IMR-90 (cell line): ENCODE data around the gene CPLX4. TPM values are rescaled to one million over a fixed set of nuclear protein-coding genes. Genes with fewer than 3 reads are reported as not detected.
A peak's percentile ranks its signal among the peaks of the same experiment; 100 is the strongest.

Experiments
- ATAC-seq: fragments of 200-7000 bp; cut with Tn5 transposase; 2 replicates; pipeline ENCODE4 v1.9.1; 2020; ENCODE audit warnings: low read depth, mild to moderate bottlenecking, moderate library complexity
- BruUV-seq: library from RNA; stranded (reverse); fragments of 400-500 nt; replicated peaks from 2 replicates; lab custom pipeline; 2021; lab: Mats Ljungman, UMichigan
- CTCF ChIA-PET: fragments of 300-600 bp; formaldehyde crosslinking; extraction: SDS; loops from one replicate; lab custom pipeline; 2021; ENCODE audit warnings: antibody characterized with exemption; lab: Yijun Ruan, JAX
- POLR2A ChIA-PET: fragments of 300-600 bp; sonication (Branson Sonifier 250); formaldehyde crosslinking; loops from one replicate; lab custom pipeline; 2022; ENCODE audit warnings: antibody characterized with exemption; ENCODE audit not compliant: unreplicated experiment; lab: Charles Lee
- DNase-seq: peaks from one replicate; pipeline ENCODE4 v3.0.0; 2013
- H2AFZ ChIP-seq: replicated peaks from 2 replicates; pipeline ENCODE3; 2013; ENCODE audit warnings: low read length, mild to moderate bottlenecking; ENCODE audit not compliant: poor library complexity
- H2AK5ac ChIP-seq: 2 replicates; pipeline ENCODE4 v1.6.1; 2013; ENCODE audit warnings: low read depth, low read length, inconsistent platforms
- H2AK9ac ChIP-seq: replicated peaks from 2 replicates; pipeline ENCODE3; 2013; ENCODE audit warnings: mild to moderate bottlenecking, low read depth, low read length, moderate library complexity; ENCODE audit not compliant: poor library complexity
- H2BK120ac ChIP-seq: 2 replicates; pipeline ENCODE4 v1.6.1; 2013; ENCODE audit warnings: low read depth, low read length, inconsistent platforms
- H2BK15ac ChIP-seq: 3 replicates; pipeline ENCODE4 v1.6.1; 2013; ENCODE audit warnings: low read depth, low read length, inconsistent platforms
- H2BK20ac ChIP-seq: 2 replicates; pipeline ENCODE4 v1.6.1; 2013; ENCODE audit warnings: low read depth, mild to moderate bottlenecking, inconsistent platforms, low read length, moderate library complexity
- H2BK5ac ChIP-seq: 2 replicates; pipeline ENCODE4 v1.6.1; 2013; ENCODE audit warnings: mild to moderate bottlenecking, low read depth, low read length, inconsistent platforms; ENCODE audit not compliant: poor library complexity, severe bottlenecking
- H3K14ac ChIP-seq: replicated peaks from 2 replicates; pipeline ENCODE4 v1.6.1; 2013; ENCODE audit warnings: low read depth, low read length, inconsistent platforms
- H3K18ac ChIP-seq: 2 replicates; pipeline ENCODE4 v1.6.1; 2013; ENCODE audit warnings: low read depth, low read length, control low read depth
- H3K23ac ChIP-seq: 2 replicates; pipeline ENCODE4 v1.6.1; 2013; ENCODE audit warnings: low read depth, low read length, inconsistent platforms
- H3K27ac ChIP-seq: 2 replicates; pipeline ENCODE4 v1.5.1; 2013; ENCODE audit warnings: mild to moderate bottlenecking, control low read depth, low read length; ENCODE audit not compliant: insufficient read depth
- H3K27me3 ChIP-seq: 2 replicates; pipeline ENCODE4 v1.6.1; 2013; ENCODE audit warnings: low read length; ENCODE audit not compliant: control insufficient read depth, insufficient read depth
- H3K36me3 ChIP-seq: 2 replicates; pipeline ENCODE4 v1.6.1; 2013; ENCODE audit warnings: low read length, mixed read lengths; ENCODE audit not compliant: control insufficient read depth, insufficient read depth
- H3K4ac ChIP-seq: 2 replicates; pipeline ENCODE4 v1.6.1; 2013; ENCODE audit warnings: low read depth, low read length, inconsistent platforms
- H3K4me1 ChIP-seq: 2 replicates; pipeline ENCODE4 v1.6.1; 2013; ENCODE audit warnings: low read length, mixed read lengths; ENCODE audit not compliant: control insufficient read depth, insufficient read depth
- H3K4me2 ChIP-seq: 2 replicates; pipeline ENCODE4 v1.6.1; 2013; ENCODE audit warnings: low read depth, mild to moderate bottlenecking, control low read depth, low read length, moderate library complexity
- H3K4me3 ChIP-seq: 2 replicates; pipeline ENCODE4 v1.5.1; 2013; ENCODE audit warnings: low read depth, mild to moderate bottlenecking, control low read depth, low read length, moderate library complexity; ENCODE audit not compliant: insufficient read depth
- H3K56ac ChIP-seq: 2 replicates; pipeline ENCODE4 v1.6.1; 2013; ENCODE audit warnings: low read length, inconsistent platforms; ENCODE audit not compliant: insufficient read depth; ENCODE audit errors: extremely low read depth
- H3K79me1 ChIP-seq, 2 experiments: 2 replicates each; pipeline ENCODE4 v1.6.1; 2013; ENCODE audit warnings: low read length in 2 of 2, inconsistent platforms in 1 of 2, low read depth in 1 of 2
- H3K9ac ChIP-seq: 2 replicates; pipeline ENCODE4 v1.6.1; 2013; ENCODE audit warnings: low read depth, low read length, control low read depth
- H3K9me1 ChIP-seq: 2 replicates; pipeline ENCODE4 v1.6.1; 2013; ENCODE audit warnings: low read length, inconsistent platforms; ENCODE audit not compliant: insufficient read depth
- H3K9me3 ChIP-seq: 2 replicates; pipeline ENCODE4 v1.6.1; 2013; ENCODE audit warnings: low read length; ENCODE audit not compliant: control insufficient read depth, insufficient read depth
- H4K20me1 ChIP-seq: 2 replicates; pipeline ENCODE4 v1.6.1; 2013; ENCODE audit warnings: low read length, inconsistent platforms; ENCODE audit not compliant: insufficient read depth
- H4K5ac ChIP-seq: 2 replicates; pipeline ENCODE4 v1.6.1; 2013; ENCODE audit warnings: mild to moderate bottlenecking, low read depth, low read length, control low read depth
- H4K8ac ChIP-seq, 2 experiments: 2 replicates each; pipeline ENCODE4 v1.6.1; 2013; ENCODE audit warnings: low read depth in 2 of 2, low read length in 2 of 2, control low read depth in 1 of 2, inconsistent platforms in 1 of 2
- H4K91ac ChIP-seq: 2 replicates; pipeline ENCODE4 v1.6.1; 2013; ENCODE audit warnings: low read depth, low read length, inconsistent platforms; ENCODE audit not compliant: insufficient read depth
- BHLHE40 ChIP-seq: fragments of 150-350 bp; IDR thresholded peaks from 2 replicates; pipeline ENCODE4 v1.6.1; 2016; ENCODE audit warnings: mild to moderate bottlenecking, low read depth, low read length
- CTCF ChIP-seq: conservative IDR thresholded peaks from 2 replicates; pipeline ENCODE4 v1.5.1; 2012; ENCODE audit warnings: mild to moderate bottlenecking, low read depth, low read length, improper control_type of control experiment
- ELK1 ChIP-seq: fragments of 150-350 bp; IDR thresholded peaks from 2 replicates; pipeline ENCODE4 v1.6.1; 2016; ENCODE audit warnings: low read depth, mild to moderate bottlenecking, low read length, moderate library complexity, borderline replicate concordance
- RFX5 ChIP-seq: IDR thresholded peaks from 2 replicates; pipeline ENCODE4 v1.8.0; 2012; ENCODE audit warnings: low read depth, mild to moderate bottlenecking, low read length, moderate library complexity
- USF2 ChIP-seq: fragments of 150-350 bp; IDR thresholded peaks from 2 replicates; pipeline ENCODE4 v1.6.1; 2017; ENCODE audit warnings: mild to moderate bottlenecking, antibody characterized with exemption, low read length, low read depth
- WGBS, 2 experiments: methylation state at CpG; one replicate each; pipeline versions ENCODE4 v1.1.5 to v1.1.7; 2013; ENCODE audit warnings: missing lambda C conversion rate in 2 of 2; ENCODE audit not compliant: insufficient read length in 1 of 2; ENCODE audit errors: extremely low coverage in 2 of 2; 5-methylcytosine and 5-hydroxymethylcytosine counted together
- dilution Hi-C: fragments of 300-500 bp; cut with HindIII; formaldehyde crosslinking; loops from one replicate; pipeline ENCODE4 v1.14.3; 2018; ENCODE audit warnings: low sequenced_read_pairs; ENCODE audit not compliant: unreplicated experiment
- in situ Hi-C: fragments of 300-500 bp; cut with MboI; formaldehyde crosslinking; loops from 3 replicates; pipeline ENCODE4 v1.14.3; 2019; ENCODE audit warnings: low sequenced_read_pairs, inconsistent platforms, mixed read lengths
- intact Hi-C: fragments of 100-400 bp; cut with micrococcal nuclease; formaldehyde crosslinking; loops from 2 replicates; pipeline ENCODE4 v1.10.0; 2022
- polyA plus RNA-seq, 3 experiments: library from polyadenylated mRNA; depleted of rRNA; stranded (reverse); fragments of >200 nt; gene quantifications; 2 replicates each; pipeline ENCODE4 v1.2.3, GENCODE V29; 2012; ENCODE audit warnings: low replicate concordance in 1 of 3
- total RNA-seq: library from RNA; depleted of rRNA; stranded (reverse); fragments of >200 nt; gene quantifications from 2 replicates; pipeline ENCODE4 v1.2.3, GENCODE V29; 2012

The CPLX4 gene
- total and polyA plus RNA-seq, 2 of the 4 experiments (the other 2 are of a cell fraction): not detected

GRCh38 chr18:59269563-59270119, 48.8 kb downstream of the CPLX4 start:
- TF ChIP-seq RFX5: no peak
- TF ChIP-seq USF2: no peak
- no peak for TF ChIP-seq CTCF
- TF ChIP-seq ELK1: no peak
- no peak for TF ChIP-seq BHLHE40
- peaks cover 28% of the 10 kb centered on the region for H3K9me3 ChIP-seq
- ATAC-seq (no peak), DNase-seq (no peak)
- WGBS, 2 experiments: 0% methylated on average over 2 of the region's 17 CpGs; no CpG with 5 or more reads in 1 of the 2 experiments
- H3K79me1 ChIP-seq: no peaks in the 10 kb centered on the region
- no peak overlapping the region for H3K23ac ChIP-seq
- no peak overlapping the region for H3K14ac ChIP-seq
- no peak overlapping the region for H3K4me3 ChIP-seq
- intact Hi-C loops (loop anchor here (5.0 kb wide), 1 partner anchor 132 kb away; the partner anchor contains the start of gene SEC11C), in situ Hi-C loops (no loop called here), dilution Hi-C loops (no loop called here)
- no peak overlapping the region for H3K4ac ChIP-seq
- H3K4me2 ChIP-seq: no peak overlapping the region
- BruUV-seq: no TSS peak
- H4K8ac ChIP-seq: no peak overlapping the region
- peaks cover 98% of the 10 kb centered on the region for H3K27me3 ChIP-seq
- H3K4me1 ChIP-seq: no peaks in the 10 kb centered on the region
- peaks cover 3% of the 10 kb centered on the region; the same call in 1 of the 2 replicates for H4K20me1 ChIP-seq
- no peak overlapping the region for H2BK20ac ChIP-seq
- no peak overlapping the region for H3K56ac ChIP-seq
- H3K9ac ChIP-seq: no peak overlapping the region
- no peak overlapping the region for H2AK5ac ChIP-seq
- no peaks in the 10 kb centered on the region for H3K36me3 ChIP-seq
- no peak overlapping the region for H2BK15ac ChIP-seq
- H3K18ac ChIP-seq: no peak overlapping the region
- H2AFZ ChIP-seq: peak overlapping the region; percentile 68
- H2BK120ac ChIP-seq: no peak overlapping the region
- ChIA-PET POLR2A (no interaction called here), CTCF (interaction anchor here (1.4 kb wide), 2 partner anchors 8 to 20 kb away, joined by 6 read pairs; no protein-coding TSS in a partner anchor)
- H4K91ac ChIP-seq: no peak overlapping the region
- H3K27ac ChIP-seq: no peak overlapping the region
- H4K5ac ChIP-seq: no peak overlapping the region
- no peaks in the 10 kb centered on the region for H3K9me1 ChIP-seq
- no peak overlapping the region for H2AK9ac ChIP-seq
- no peak overlapping the region for H2BK5ac ChIP-seq
